ENCODE data around the gene GSC2.
A peak's percentile ranks its signal among the peaks of the same experiment; 100 is the strongest.

DNA sequence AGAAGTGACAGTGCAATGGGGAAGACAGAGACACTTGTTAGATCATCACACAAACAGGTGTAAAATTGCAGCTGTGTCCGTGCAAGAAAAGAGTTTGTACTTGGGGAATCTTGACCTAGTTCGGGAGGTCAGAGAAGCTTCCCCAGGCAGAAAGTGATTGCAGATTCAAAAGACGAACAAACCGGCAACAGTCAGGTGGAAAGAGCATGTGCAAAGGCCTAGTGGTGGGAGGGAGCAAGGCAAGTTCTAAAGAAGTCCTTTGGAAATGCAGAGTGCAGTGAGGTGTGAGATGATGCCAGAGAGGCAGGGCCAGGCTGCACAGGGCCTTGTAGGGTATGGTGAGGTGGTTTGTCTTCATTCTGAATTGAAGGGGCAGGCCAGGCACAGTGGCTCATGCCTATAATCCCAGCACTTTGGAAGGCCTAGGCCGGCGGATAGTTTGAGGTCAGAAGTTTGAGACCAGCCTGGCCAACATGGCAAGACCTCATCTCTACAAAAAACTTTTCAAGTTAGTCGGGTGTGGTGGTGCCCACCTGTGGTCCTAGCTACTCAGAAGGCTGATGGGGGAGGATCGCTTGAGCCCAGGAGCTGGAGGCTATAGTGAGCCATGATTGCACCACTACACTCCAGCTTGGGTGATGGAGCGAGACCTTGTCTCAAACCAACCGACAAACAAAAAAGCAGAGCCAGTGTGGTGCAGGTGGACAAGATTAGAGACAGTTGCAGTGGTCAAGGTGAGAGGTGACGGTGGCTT is 3.7 kb downstream of the GSC2 start:
- TF ChIP-seq, protein P1, sequence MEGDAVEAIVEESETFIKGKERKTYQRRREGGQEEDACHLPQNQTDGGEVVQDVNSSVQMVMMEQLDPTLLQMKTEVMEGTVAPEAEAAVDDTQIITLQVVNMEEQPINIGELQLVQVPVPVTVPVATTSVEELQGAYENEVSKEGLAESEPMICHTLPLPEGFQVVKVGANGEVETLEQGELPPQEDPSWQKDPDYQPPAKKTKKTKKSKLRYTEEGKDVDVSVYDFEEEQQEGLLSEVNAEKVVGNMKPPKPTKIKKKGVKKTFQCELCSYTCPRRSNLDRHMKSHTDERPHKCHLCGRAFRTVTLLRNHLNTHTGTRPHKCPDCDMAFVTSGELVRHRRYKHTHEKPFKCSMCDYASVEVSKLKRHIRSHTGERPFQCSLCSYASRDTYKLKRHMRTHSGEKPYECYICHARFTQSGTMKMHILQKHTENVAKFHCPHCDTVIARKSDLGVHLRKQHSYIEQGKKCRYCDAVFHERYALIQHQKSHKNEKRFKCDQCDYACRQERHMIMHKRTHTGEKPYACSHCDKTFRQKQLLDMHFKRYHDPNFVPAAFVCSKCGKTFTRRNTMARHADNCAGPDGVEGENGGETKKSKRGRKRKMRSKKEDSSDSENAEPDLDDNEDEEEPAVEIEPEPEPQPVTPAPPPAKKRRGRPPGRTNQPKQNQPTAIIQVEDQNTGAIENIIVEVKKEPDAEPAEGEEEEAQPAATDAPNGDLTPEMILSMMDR (IDR thresholded peaks at IDR 0.05; ENCODE audit: control extremely low read depth in 1 of 3, insufficient read depth in 1 of 3, low read depth in 1 of 3, low read length in 3 of 3): peak in 1 of 3 experiments; percentile 27; a peak in 1 of 4 replicates
- no peak for TF ChIP-seq SP2 (IDR thresholded peaks at IDR 0.05; ENCODE audit: low read length)
- TF ChIP-seq GTF2F1 (IDR thresholded peaks at IDR 0.05; ENCODE audit: borderline replicate concordance, low read depth, low read length): no peak
- no peak for TF ChIP-seq TEAD4 (IDR thresholded peaks at IDR 0.05; ENCODE audit: low read depth, low read length)
- TF ChIP-seq, protein P2, sequence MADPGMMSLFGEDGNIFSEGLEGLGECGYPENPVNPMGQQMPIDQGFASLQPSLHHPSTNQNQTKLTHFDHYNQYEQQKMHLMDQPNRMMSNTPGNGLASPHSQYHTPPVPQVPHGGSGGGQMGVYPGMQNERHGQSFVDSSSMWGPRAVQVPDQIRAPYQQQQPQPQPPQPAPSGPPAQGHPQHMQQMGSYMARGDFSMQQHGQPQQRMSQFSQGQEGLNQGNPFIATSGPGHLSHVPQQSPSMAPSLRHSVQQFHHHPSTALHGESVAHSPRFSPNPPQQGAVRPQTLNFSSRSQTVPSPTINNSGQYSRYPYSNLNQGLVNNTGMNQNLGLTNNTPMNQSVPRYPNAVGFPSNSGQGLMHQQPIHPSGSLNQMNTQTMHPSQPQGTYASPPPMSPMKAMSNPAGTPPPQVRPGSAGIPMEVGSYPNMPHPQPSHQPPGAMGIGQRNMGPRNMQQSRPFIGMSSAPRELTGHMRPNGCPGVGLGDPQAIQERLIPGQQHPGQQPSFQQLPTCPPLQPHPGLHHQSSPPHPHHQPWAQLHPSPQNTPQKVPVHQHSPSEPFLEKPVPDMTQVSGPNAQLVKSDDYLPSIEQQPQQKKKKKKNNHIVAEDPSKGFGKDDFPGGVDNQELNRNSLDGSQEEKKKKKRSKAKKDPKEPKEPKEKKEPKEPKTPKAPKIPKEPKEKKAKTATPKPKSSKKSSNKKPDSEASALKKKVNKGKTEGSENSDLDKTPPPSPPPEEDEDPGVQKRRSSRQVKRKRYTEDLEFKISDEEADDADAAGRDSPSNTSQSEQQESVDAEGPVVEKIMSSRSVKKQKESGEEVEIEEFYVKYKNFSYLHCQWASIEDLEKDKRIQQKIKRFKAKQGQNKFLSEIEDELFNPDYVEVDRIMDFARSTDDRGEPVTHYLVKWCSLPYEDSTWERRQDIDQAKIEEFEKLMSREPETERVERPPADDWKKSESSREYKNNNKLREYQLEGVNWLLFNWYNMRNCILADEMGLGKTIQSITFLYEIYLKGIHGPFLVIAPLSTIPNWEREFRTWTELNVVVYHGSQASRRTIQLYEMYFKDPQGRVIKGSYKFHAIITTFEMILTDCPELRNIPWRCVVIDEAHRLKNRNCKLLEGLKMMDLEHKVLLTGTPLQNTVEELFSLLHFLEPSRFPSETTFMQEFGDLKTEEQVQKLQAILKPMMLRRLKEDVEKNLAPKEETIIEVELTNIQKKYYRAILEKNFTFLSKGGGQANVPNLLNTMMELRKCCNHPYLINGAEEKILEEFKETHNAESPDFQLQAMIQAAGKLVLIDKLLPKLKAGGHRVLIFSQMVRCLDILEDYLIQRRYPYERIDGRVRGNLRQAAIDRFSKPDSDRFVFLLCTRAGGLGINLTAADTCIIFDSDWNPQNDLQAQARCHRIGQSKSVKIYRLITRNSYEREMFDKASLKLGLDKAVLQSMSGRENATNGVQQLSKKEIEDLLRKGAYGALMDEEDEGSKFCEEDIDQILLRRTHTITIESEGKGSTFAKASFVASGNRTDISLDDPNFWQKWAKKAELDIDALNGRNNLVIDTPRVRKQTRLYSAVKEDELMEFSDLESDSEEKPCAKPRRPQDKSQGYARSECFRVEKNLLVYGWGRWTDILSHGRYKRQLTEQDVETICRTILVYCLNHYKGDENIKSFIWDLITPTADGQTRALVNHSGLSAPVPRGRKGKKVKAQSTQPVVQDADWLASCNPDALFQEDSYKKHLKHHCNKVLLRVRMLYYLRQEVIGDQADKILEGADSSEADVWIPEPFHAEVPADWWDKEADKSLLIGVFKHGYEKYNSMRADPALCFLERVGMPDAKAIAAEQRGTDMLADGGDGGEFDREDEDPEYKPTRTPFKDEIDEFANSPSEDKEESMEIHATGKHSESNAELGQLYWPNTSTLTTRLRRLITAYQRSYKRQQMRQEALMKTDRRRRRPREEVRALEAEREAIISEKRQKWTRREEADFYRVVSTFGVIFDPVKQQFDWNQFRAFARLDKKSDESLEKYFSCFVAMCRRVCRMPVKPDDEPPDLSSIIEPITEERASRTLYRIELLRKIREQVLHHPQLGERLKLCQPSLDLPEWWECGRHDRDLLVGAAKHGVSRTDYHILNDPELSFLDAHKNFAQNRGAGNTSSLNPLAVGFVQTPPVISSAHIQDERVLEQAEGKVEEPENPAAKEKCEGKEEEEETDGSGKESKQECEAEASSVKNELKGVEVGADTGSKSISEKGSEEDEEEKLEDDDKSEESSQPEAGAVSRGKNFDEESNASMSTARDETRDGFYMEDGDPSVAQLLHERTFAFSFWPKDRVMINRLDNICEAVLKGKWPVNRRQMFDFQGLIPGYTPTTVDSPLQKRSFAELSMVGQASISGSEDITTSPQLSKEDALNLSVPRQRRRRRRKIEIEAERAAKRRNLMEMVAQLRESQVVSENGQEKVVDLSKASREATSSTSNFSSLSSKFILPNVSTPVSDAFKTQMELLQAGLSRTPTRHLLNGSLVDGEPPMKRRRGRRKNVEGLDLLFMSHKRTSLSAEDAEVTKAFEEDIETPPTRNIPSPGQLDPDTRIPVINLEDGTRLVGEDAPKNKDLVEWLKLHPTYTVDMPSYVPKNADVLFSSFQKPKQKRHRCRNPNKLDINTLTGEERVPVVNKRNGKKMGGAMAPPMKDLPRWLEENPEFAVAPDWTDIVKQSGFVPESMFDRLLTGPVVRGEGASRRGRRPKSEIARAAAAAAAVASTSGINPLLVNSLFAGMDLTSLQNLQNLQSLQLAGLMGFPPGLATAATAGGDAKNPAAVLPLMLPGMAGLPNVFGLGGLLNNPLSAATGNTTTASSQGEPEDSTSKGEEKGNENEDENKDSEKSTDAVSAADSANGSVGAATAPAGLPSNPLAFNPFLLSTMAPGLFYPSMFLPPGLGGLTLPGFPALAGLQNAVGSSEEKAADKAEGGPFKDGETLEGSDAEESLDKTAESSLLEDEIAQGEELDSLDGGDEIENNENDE (IDR thresholded peaks at IDR 0.05; ENCODE audit: insufficient replicate concordance, low read length): no peak
- TF ChIP-seq RAD21 (IDR thresholded peaks at IDR 0.05 in 1 of 2, conservative IDR thresholded peaks at IDR 0.05 in 1 of 2; ENCODE audit: low read depth in 2 of 2, low read length in 2 of 2): no peak
- no peak for TF ChIP-seq RFX5 (IDR thresholded peaks at IDR 0.05; ENCODE audit: borderline replicate concordance, low read depth, low read length)
- no peak for TF ChIP-seq SRF (IDR thresholded peaks at IDR 0.05; ENCODE audit: low read depth, low read length)
- no peak for TF ChIP-seq JUN (IDR thresholded peaks at IDR 0.05; ENCODE audit: low read depth, low read length)
- TF ChIP-seq CREB1 (IDR thresholded peaks at IDR 0.05): no peak

Measured in H1 (cell line).